Erythroblast (primary cell): ENCODE results near the gene ADARB1.

Experiments used
- GATA1 ChIP-seq: IDR thresholded peaks from 2 replicates; pipeline ENCODE4 v1.6.1; 2011; ENCODE audit warnings: low read depth, mild to moderate bottlenecking, control low read depth, low read length, moderate library complexity
- POLR2A ChIP-seq: IDR thresholded peaks from 2 replicates; pipeline ENCODE4 v1.6.1; 2011; ENCODE audit warnings: mild to moderate bottlenecking, low read length

DNA sequence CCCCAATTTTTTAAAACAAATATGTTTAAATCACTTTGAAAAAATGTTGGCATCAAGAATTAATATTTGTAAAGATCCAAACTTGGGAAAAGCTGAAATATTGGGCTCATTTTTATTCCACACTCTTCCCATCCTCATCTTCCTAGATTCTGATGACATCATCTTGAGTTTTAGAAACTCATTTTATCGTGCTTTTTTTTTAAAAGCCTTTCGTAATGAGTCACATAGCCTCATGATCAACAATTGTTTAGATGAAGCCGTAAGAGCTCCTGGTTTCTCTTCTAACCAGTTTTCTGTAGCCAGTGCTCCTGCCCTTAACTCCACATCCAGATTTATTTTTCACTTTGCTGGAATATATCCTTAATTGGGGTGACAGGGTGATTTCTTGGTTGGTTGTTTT lies 134.7 kb downstream of the ADARB1 start:
- TF ChIP-seq POLR2A: no peak
- TF ChIP-seq GATA1: no peak
